GM10266 (cell line): Measurements from ENCODE around the gene ACSS3.
"Not testable (repeated sequence)": the region's sequence is repeated elsewhere in the genome, so short reads cannot be mapped to it uniquely, and the experiment has no call there.

Source experiments
- DNase-seq: peaks from one replicate; pipeline ENCODE4 v3.0.0; 2012; ENCODE audit errors: extremely low spot score
- CTCF ChIP-seq: IDR thresholded peaks from 2 replicates; pipeline ENCODE4 v1.5.1; 2012; ENCODE audit warnings: mild to moderate bottlenecking, low read depth; ENCODE audit not compliant: control insufficient read depth, insufficient read depth; ENCODE audit errors: missing control alignments

ACSS3 gene

GRCh38 chr12:81094718-81095360 is 17.0 kb downstream of the ACSS3 start:
- DNase-seq, result no peak
- no peak for TF ChIP-seq CTCF

GRCh38 chr12:81095501-81096232 is 17.8 kb downstream of the ACSS3 start:
- DNase-seq, result no peak
- no peak for TF ChIP-seq CTCF

- no peak for DNase-seq
- no peak for TF ChIP-seq CTCF
These were observed 27.8 kb downstream of the ACSS3 start for GRCh38 chr12:81105687-81106086.

GRCh38 chr12:81114226-81114625 is 36.3 kb downstream of the ACSS3 start:
- no peak for DNase-seq
- no peak for TF ChIP-seq CTCF

- not testable (repeated sequence) for DNase-seq
These were observed 41.2 kb downstream of the ACSS3 start for GRCh38 chr12:81119069-81119468.

- no peak for TF ChIP-seq CTCF
- DNase-seq, result no peak
These were observed 43.1 kb downstream of the ACSS3 start for GRCh38 chr12:81120961-81121360.

GRCh38 chr12:81123611-81124010 is 45.7 kb downstream of the ACSS3 start:
- DNase-seq, result no peak
- TF ChIP-seq CTCF, result no peak
